Activated CD8-positive, alpha-beta T cell treated with anti-CD3 and anti-CD28 coated beads for 36 hours (primary cell): ENCODE data around the gene PCDHGA8. TPM values are rescaled to one million over a fixed set of nuclear protein-coding genes. Genes with fewer than 3 reads are reported as not detected.
A peak's percentile ranks its signal among the peaks of the same experiment; 100 is the strongest.
"Not testable (repeated sequence)": the region's sequence is repeated elsewhere in the genome, so short reads cannot be mapped to it uniquely, and the experiment has no call there.

Experiments
- ATAC-seq: fragments of 200-7000 bp; cut with Tn5 transposase; one replicate; pipeline ENCODE4 v1.10.0; 2021; ENCODE audit warnings: mild to moderate bottlenecking, moderate library complexity
- CTCF ChIA-PET: fragments of 350-600 bp; sonication (Branson Sonifier 250); formaldehyde crosslinking; loops from one replicate; lab custom pipeline; 2021; ENCODE audit warnings: antibody characterized with exemption; lab: Charles Lee
- POLR2A ChIA-PET: fragments of 350-600 bp; sonication (Branson Sonifier 250); formaldehyde crosslinking; loops from one replicate; lab custom pipeline; 2021; ENCODE audit warnings: antibody characterized with exemption; lab: Charles Lee
- DNase-seq: peaks from one replicate; pipeline ENCODE4 v3.0.0-alpha.2; 2020
- H3K27ac Mint-ChIP-seq: one replicate; pipeline ENCODE4 v1.8.0; 2021; ENCODE audit warnings: mild to moderate bottlenecking, mixed read lengths
- H3K27me3 Mint-ChIP-seq: one replicate; pipeline ENCODE4 v1.8.0; 2021; ENCODE audit warnings: mixed read lengths
- H3K36me3 Mint-ChIP-seq: one replicate; pipeline ENCODE4 v1.8.0; 2021; ENCODE audit warnings: low read depth, mixed read lengths
- H3K4me1 Mint-ChIP-seq: one replicate; pipeline ENCODE4 v1.8.0; 2021; ENCODE audit warnings: low read depth, mixed read lengths
- H3K4me3 Mint-ChIP-seq: one replicate; pipeline ENCODE4 v1.8.0; 2021; ENCODE audit warnings: mild to moderate bottlenecking, moderate library complexity, mixed read lengths
- H3K9me3 Mint-ChIP-seq: one replicate; pipeline ENCODE4 v1.8.0; 2021; ENCODE audit warnings: mixed read lengths
- CTCF ChIP-seq: fragments of 200-600 bp; IDR thresholded peaks from one replicate; pipeline ENCODE4 v1.8.0; 2022; ENCODE audit warnings: antibody characterized with exemption, mild to moderate bottlenecking
- intact Hi-C: fragments of 100-400 bp; cut with micrococcal nuclease; formaldehyde crosslinking; loops from one replicate; pipeline ENCODE4 v1.10.0; 2022
- total RNA-seq, 2 experiments: library from RNA; stranded (reverse); gene quantifications; one replicate each; pipeline ENCODE4 v1.2.3, GENCODE V29; 2021

The PCDHGA8 gene
- total RNA-seq, 2 experiments from 2014 or later = not detected

- ChIA-PET POLR2A (no interaction called here), CTCF (interaction anchor here (1.5 kb wide), 2 partner anchors 10 to 136 kb away, joined by 3 read pairs; no protein-coding TSS in a partner anchor)
- Mint-ChIP-seq H3K4me3 (no peak overlapping the region), H3K9me3 (peaks cover 32% of the 10 kb centered on the region), H3K4me1 (no peaks in the 10 kb centered on the region), H3K27ac (no peak overlapping the region), H3K36me3 (peaks cover 11% of the 10 kb centered on the region), H3K27me3 (peaks cover 47% of the 10 kb centered on the region)
- ATAC-seq = no peak
- TF ChIP-seq CTCF = no peak
- intact Hi-C loops = no loop called here
- no peak for DNase-seq
These were observed 47.1 kb upstream of the PCDHGA8 start for GRCh38 chr5:141345327-141345726.

GRCh38 chr5:141346017-141346416 is 46.4 kb upstream of the PCDHGA8 start:
- ATAC-seq, intact Hi-C loops, H3K4me3 Mint-ChIP-seq, DNase-seq, H3K4me1 Mint-ChIP-seq, H3K27ac Mint-ChIP-seq: not testable (repeated sequence)
- CTCF ChIA-PET = interaction anchor here (1.5 kb wide), 1 partner anchor 9 kb away, joined by 3 read pairs; no protein-coding TSS in a partner anchor
- peaks cover 52% of the 10 kb centered on the region for H3K27me3 Mint-ChIP-seq
- peaks cover 14% of the 10 kb centered on the region for H3K36me3 Mint-ChIP-seq
- peaks cover 32% of the 10 kb centered on the region for H3K9me3 Mint-ChIP-seq
- POLR2A ChIA-PET = interaction anchor here (1.1 kb wide), 1 partner anchor 103 kb away, joined by 3 read pairs; no protein-coding TSS in a partner anchor

GRCh38 chr5:141349917-141350619 is 42.4 kb upstream of the PCDHGA8 start, which contains the start of gene PCDHGB1:
Gene PCDHGB1 (plus strand): TSS chr5:141350099. CDS start chr5:141350261, 162 bp downstream.
- peaks cover 18% of the 10 kb centered on the region for H3K9me3 Mint-ChIP-seq
- ChIA-PET POLR2A (no interaction called here), CTCF (interaction anchor here (1.0 to 2.8 kb wide), 11 partner anchors 10 to 214 kb away, joined by 3 to 8 read pairs (median 5); partner anchors contain the start of genes PCDHGA10, PCDHGB2, PCDHGB3 and TAF7)
- H3K4me3 Mint-ChIP-seq = no peak within 1 kb of the TSS
- intact Hi-C loops = no loop called here
- ATAC-seq (peak; percentile 60), DNase-seq (peak; percentile 56)
- H3K4me1 Mint-ChIP-seq = no peaks in the 10 kb centered on the region
- H3K27ac Mint-ChIP-seq = no peak within 1 kb of the TSS
- H3K36me3 Mint-ChIP-seq = peaks cover 16% of the 10 kb centered on the region
- TF ChIP-seq CTCF = peak; percentile 33
- H3K27me3 Mint-ChIP-seq = peaks cover 53% of the 10 kb centered on the region

GRCh38 chr5:141351591-141351990 is 40.8 kb upstream of the PCDHGA8 start:
- ATAC-seq = no peak
- intact Hi-C loops = no loop called here
- peaks cover 14% of the 10 kb centered on the region for H3K36me3 Mint-ChIP-seq
- H3K9me3 Mint-ChIP-seq = peaks cover 23% of the 10 kb centered on the region
- ChIA-PET POLR2A (no interaction called here), CTCF (interaction anchor here (1.1 to 2.8 kb wide), 4 partner anchors 18 to 213 kb away, joined by 3 to 8 read pairs (median 6); partner anchors contain the start of genes PCDHGB3 and TAF7)
- no peak overlapping the region for H3K4me3 Mint-ChIP-seq
- peaks cover 62% of the 10 kb centered on the region for H3K27me3 Mint-ChIP-seq
- H3K4me1 Mint-ChIP-seq = no peaks in the 10 kb centered on the region
- no peak overlapping the region for H3K27ac Mint-ChIP-seq
- no peak for TF ChIP-seq CTCF
- DNase-seq = no peak

- Mint-ChIP-seq H3K4me1 (no peaks in the 10 kb centered on the region), H3K9me3 (peaks cover 25% of the 10 kb centered on the region), H3K36me3 (peaks cover 16% of the 10 kb centered on the region), H3K27ac (no peak within 1 kb of the TSS), H3K27me3 (peaks cover 60% of the 10 kb centered on the region), H3K4me3 (no peak within 1 kb of the TSS)
- intact Hi-C loops = no loop called here
- ChIA-PET POLR2A (no interaction called here), CTCF (interaction anchor here (0.8 to 2.2 kb wide), 13 partner anchors 9 to 202 kb away, joined by 3 to 8 read pairs (median 4); partner anchors contain the start of genes PCDHGA1, PCDHGA3, PCDHGA5 and PCDHGB3)
- no peak for ATAC-seq
- no peak for DNase-seq
- peak; percentile 58 for TF ChIP-seq CTCF
These were observed 37.4 kb upstream of the PCDHGA8 start, which contains the start of gene PCDHGA4 for GRCh38 chr5:141354900-141355469. Gene PCDHGA4 (plus strand): TSS chr5:141355021. CDS start chr5:141355108, 87 bp downstream.
